ENCODE results near the gene CALR3.

- TF ChIP-seq NR2C2 (IDR thresholded peaks at IDR 0.05; ENCODE audit: borderline replicate concordance, control insufficient read depth, insufficient read length, low read depth) (no peak), CTCF (IDR thresholded peaks at IDR 0.05 in 2 of 3, conservative IDR thresholded peaks at IDR 0.05 in 1 of 3; ENCODE audit: control insufficient read depth in 2 of 3, extremely low read depth in 1 of 3, insufficient read depth in 1 of 3, low read depth in 3 of 3, low read length in 3 of 3) (no peak), YY1 (IDR thresholded peaks at IDR 0.05; ENCODE audit: low read depth, low read length) (no peak), SMC3 (IDR thresholded peaks at IDR 0.05; ENCODE audit: borderline replicate concordance, low read length) (no peak), GABPA (IDR thresholded peaks at IDR 0.05; ENCODE audit: low read depth) (no peak), POLR2A (IDR thresholded peaks at IDR 0.05; ENCODE audit: low read depth, low read length) (no peak), ATF2 (IDR thresholded peaks at IDR 0.05; ENCODE audit: low read length) (no peak), STAT3 (IDR thresholded peaks at IDR 0.05; ENCODE audit: low read depth, low read length) (no peak), FOXM1 (IDR thresholded peaks at IDR 0.05; ENCODE audit: low read depth, low read length) (no peak), JUND (IDR thresholded peaks at IDR 0.05; ENCODE audit: low read depth, low read length) (no peak), SIN3A (IDR thresholded peaks at IDR 0.05; ENCODE audit: low read depth, low read length) (no peak)
These were observed 19.6 kb downstream of the CALR3 start for GRCh38 chr19:16476401-16476800.

Measured in GM12878 (cell line).